Stimulated activated CD4-positive, alpha-beta T cell treated with anti-CD3 and anti-CD28 coated beads, Interleukin-12 subunit alpha, Interleukin-12 subunit beta, amount 100 ng/mL, for 48 hours (primary cell): ENCODE data around the gene RPS6KA2.

Experiments
- DNase-seq, 3 donors: peaks; one replicate each; pipeline ENCODE4 v3.0.0-alpha.2; 2020; ENCODE audit warnings: low read depth in 2 of 3, low spot score in 1 of 3

RPS6KA2 gene

DNA sequence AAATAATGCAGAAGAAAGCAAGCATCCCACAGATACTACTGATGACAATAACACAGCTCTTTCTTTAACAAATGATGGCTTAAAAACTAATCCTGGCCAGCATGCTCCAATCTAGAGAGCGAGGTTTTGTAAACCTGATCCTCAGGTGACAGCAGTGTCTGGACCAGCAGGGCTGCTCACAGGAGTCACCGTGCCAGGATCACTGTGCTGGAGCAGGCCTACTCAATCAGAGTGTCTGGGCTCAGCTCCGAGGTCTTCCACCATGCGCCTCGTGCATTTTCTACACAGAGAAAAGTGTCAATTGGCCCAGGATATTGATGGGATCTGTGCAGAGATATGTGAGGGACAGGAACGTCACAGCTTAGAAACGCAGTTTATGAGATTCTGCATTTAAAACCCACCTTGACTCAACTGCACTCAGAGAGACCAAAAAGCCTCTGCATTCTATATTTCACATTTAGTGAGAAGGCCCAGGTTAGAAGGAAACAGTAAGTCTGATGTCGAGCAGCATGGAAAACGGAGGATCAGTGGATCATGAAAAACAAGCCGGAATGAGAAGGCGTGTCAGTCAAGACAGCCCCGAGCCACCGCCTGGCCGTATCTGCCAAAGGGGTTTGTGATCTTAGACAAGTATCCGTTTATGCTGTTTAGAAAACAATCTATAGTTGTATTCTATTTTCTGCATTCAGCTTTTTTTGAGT, 48.4 kb downstream of the RPS6KA2 start:
- no peak for DNase-seq

GRCh38 chr6:166575205-166575604, 51.8 kb downstream of the RPS6KA2 start:
- DNase-seq, result no peak

- DNase-seq, result no peak
Observed at GRCh38 chr6:166573511-166574216, 53.4 kb downstream of the RPS6KA2 start.

DNA sequence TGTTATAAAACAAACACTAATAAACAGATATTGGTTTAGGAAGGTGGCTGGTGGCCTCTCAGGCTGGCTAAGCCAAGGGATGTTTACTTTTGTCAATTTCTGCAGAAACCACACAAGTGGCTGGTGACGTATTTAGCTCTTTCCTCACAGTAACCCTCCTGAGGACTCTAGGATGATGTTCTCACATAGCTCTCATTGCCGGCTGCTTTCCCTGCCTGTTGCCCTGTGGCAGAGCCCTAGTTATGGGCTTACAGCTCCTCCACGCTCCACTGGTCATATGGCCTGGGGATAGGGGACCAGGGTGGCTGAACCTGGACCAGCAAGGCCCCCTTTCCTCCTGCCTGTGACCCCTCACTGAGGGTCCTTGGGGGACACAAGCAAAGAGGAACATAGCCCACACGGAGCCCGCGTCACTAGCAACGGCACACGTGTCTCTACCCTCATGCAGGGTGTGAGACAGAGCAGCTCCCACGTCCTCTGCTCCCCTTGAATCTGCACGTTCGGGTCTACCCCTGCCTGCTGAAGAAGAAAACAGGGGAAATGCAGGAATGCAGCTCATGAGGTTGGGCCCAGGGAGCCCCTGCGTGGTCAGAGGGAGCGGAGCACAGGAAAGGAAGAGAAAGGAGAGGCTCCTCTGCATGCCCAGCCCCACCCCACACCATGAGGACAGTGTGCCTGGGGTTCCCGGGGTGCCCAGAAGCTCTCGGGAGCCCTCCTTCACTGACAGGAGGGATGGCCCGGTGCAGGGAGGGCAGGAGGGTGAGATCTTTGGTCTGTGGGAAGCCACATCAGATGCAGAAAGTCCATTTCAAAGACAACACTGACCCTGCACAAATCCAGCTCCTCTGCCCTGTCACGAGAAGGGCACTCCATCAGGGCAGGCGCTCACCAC, 54.4 kb downstream of the RPS6KA2 start:
- DNase-seq, result no peak

DNA sequence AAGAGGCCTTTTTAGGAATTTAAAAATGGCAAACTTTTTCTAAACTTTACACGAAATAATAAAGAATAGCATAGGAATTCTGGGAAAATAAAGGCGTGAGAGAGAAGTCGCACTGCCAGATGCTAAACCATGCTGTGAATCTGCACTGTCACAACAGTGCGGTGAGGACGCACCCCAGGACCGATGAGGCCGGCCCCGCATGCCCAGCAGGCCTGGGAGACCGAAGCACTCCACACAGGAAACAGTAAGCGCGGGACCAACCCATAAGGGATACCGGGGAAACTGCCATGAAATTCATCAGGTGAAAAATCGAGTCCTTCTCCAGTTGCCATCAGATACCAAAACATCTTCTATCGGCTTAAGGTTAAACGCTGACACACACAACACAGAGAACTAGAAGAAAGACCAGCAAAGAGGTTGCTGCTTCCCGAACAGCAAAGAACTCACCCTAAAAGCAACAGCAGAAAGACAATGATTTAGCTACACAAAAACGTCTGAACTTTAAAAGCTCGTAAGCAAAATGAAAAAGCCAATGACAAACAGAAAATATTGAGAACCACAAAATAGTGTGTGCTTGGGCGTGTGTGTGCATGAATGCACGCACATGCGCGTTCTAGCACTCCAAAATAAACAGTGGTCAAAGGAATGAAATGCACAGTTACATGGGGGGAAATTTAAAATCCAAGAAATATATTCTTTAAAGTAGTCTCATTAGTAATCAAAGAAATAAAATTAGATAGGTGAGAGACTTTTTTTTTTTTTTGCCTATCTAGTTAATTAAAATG, 55.9 kb downstream of the RPS6KA2 start:
- no peak for DNase-seq

DNA sequence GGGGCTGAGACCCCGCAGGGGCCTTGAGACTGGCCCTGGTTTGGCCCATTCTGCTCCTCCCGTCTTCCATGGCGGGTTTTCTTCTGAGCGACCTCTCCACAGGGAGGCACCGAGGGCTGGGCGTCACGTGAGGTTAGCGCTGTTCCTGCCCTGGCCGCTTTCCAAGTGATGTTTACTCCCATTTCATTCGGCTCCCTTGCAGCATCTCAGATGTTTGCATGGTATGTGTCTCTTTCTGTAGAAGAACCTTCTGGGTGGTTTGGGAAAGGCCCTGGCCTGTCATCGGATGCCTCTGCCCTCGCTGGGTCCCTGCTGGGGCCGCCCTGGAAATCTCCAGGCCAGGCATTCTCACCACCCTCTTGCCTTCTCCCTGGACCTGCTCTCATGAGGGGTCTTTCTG, 57.8 kb downstream of the RPS6KA2 start:
- DNase-seq, result no peak

DNA sequence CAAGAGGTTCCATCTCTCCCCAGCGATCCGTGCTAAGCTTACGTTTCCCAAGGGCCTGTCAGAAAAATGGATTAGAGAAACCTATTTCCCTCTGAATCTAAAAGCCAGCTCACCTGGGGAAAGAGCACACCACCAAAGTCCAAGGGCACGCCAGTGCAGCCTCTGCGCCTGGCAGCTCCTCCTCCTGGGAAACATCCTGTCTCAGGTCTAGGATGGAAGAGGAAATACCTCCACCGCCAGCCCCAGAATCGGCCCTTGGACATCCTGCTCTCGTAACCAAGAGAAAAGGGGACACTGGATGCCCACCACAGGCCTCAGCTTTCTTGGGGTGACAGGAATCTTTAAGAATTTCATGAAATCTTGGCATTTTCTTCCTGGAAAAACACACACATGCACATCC, 59.2 kb downstream of the RPS6KA2 start:
- no peak for DNase-seq

DNA sequence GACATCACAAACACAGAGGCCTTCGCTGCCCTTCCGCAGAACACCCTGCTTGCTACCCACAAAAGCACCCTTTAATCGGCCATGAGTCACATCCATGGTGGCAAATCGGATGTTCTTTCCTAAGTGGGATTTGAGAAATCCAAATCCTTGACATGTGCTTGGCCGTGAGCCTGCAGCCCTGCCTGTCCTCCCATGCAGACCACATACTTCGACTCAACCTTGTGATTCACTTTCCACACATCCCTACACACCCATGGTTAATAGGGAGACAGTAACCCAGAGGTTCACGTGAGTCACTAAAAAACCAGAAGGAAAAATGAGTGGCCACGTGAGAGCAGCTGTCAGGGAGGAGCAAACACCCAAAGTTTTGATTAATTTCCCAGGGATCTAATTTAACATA, 59.9 kb downstream of the RPS6KA2 start:
- DNase-seq, result no peak

DNA sequence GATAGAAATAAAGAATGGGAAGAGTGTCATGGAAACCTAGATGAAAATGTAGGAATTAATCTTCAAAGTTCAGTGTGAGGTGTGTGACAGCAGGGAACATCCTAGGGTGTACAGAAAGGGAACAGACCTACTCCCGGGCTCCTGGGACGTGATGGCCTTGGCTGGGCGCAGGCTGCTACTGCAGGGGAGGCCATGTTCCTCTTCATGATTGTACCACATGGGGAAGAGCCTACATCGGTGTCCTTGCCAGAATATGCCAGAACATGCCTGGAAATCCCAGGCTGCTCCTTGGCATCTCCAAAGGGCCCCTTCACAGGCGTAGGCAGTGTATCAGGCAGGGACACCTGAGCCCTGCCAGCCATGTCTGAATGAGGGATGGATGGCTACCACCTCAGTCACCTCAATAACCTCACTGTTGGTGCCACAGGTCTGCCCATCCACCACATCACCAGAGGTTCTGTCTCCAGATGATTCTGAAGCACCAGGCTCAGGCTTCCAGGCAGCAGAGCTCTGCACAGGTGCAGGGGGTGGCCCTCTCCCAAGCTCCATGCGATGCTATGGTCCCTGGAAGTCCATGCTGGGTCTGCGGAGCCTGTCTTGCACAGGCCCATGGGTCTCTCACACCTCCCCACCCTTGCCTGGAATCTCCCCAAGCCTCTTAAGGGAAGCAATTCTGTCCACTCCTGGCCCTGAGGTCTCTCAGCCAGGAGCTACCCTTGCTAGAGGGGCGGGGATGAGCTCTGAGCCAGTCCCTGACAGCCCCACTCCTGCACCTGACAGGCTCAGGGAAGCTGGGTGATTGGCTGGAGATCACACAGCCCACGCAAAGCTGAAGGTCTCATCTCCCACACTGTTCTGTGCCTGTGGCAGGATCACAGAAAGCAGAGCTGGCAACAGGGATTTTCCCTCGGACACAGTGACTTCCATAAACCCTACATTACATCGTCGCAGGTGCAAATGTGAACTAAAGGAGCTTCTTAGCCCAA, 60.7 kb downstream of the RPS6KA2 start:
- no peak for DNase-seq

DNA sequence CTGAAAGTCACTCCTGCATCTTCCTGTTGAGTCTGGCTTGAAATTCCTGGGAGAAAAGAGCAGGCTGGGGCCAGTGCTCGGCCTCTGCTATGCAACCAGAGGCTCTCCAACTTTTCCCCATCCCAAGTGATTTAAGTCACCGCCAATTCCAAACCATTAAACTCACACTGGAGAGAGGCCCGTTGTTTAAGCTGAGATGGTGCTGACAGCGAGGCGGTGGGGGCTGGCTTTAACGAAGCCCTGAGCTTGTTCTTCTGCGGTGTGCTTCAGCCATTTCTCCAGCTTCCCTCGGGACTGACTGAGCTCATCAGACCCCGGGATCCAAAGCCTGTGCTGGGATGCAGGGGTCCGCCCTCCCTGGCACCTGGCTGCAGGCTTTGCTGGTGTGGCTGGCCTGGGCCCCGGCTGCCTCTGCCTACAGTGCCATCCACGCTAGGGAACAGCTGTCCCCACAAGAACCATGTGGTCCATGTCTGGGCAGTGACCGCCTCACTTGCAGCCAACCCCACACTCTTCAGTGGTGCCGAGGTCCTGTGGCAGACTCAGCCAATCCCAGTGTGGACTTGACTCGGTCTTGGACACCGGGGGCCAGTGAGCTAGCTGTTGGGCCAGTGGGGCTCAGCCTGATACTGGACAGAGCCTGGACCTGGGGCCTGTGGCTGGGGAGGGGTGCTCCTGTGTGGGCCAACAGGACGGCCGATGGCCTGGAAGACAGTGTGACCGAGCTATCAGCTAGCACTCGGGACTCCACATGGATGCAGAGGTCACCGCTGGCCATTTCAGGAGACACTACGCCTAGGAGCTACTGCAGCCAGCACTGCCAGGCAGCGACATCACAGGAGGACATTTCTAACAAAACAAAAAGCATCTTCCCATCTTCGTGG, 61.7 kb downstream of the RPS6KA2 start:
- no peak for DNase-seq

DNA sequence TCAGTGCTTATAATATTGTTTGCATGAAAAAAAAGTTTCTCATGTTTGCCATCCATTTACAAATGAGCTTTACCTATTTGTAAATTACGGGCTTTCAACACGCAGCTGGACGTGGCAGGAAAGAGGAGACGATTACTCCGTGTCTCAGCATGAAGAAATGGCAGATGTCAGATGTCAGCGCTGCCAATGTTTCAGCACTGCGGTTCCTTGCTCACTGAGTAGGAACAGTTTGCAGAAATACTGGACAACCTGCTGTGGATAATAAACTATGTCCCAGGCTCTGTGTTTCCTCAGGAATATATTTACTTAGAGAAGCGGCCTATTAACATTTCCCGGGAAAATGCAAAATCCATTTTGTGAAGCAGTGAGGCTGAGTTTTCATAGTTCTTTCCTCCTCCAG, 63.2 kb downstream of the RPS6KA2 start:
- no peak for DNase-seq

DNA sequence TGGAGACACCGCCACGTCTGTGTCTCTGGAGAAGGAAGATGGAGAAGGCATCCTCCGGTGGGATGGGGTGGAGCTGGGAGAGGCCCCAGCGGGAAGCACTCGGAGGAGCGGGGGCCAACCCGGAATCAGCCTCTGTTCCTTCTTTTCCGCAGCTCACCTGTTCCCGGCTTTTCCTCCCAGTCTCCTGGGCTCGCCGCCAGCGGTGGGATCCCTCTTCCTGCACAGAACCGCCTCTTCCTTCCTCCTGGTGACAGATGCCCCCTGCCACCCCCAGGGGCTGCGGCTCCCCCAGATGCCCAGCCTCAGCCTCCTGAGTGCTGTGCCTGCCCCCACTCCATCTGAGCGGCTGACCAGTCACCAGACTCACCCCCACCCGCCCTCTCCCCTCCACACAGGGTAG, 63.9 kb downstream of the RPS6KA2 start:
- DNase-seq, result no peak

DNA sequence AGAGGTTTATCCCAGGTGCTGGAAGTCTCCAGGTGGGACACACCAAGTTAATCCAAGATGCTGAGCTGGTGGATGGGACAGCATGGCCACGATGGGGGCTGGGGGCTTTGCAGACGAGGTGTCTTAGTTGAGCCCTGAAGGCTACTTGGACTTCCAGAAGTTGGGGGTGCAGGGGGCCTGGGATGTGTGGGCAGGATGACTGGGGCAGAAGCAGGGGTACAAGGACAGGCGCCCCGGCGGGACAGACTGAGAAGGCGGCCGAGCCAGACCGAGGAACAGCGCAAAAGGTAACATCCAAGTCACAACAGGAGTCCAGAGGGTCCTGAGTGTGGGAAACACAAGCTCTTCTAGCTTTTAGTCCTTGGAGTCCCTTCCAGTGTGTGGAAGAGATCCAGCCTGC, 64.3 kb downstream of the RPS6KA2 start:
- no peak for DNase-seq

- no peak for DNase-seq
Observed at GRCh38 chr6:166561771-166562359, 65.2 kb downstream of the RPS6KA2 start.

DNA sequence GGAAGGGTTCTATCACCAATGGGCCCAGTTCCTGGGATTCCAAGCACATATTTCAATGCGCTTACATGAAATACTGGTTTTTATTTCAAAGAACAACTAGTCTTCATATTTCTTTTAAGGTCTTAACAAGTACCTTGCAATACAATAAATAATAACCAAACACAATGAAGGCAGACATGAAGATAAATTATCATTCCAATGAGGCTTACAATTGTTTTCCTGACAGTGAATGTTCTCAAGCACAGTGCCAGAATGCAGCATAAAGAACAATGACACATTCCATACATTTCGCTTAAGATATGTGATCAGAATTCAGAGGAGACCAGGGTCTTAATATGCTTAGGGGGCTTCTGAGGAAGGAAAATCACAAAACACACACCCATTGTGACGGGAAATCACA, 66.8 kb downstream of the RPS6KA2 start:
- DNase-seq, result no peak

DNA sequence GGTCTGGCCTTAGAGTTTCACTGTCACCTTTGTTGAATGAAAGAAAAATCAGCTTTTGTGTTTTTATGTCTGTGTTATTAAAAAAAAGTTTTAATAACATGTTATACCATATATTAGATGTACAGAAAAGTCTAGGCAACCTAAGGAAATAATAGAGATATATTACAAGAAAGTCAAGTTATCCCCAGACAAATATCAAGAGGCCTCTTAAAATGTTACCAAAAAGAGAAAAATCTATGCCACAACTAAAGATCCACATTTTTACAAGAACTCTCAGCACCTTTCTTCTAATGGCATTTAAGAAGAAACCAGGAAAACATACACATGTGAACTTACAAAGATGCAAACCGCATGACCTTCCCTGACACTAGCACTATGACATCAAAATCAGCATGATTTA, 67.4 kb downstream of the RPS6KA2 start:
- no peak for DNase-seq

- DNase-seq, result no peak
Observed at GRCh38 chr6:166559211-166559610, 67.8 kb downstream of the RPS6KA2 start.

- DNase-seq, result no peak
Observed at GRCh38 chr6:166558156-166559005, 68.7 kb downstream of the RPS6KA2 start.
